ENCODE results near the gene MANEA. TPM values are rescaled to one million over a fixed set of nuclear protein-coding genes. Genes with fewer than 3 reads are reported as not detected.

The MANEA gene
- total and polyA plus RNA-seq, 2 experiments from 2014 or later, result 4.7 to 15.3 TPM

DNA sequence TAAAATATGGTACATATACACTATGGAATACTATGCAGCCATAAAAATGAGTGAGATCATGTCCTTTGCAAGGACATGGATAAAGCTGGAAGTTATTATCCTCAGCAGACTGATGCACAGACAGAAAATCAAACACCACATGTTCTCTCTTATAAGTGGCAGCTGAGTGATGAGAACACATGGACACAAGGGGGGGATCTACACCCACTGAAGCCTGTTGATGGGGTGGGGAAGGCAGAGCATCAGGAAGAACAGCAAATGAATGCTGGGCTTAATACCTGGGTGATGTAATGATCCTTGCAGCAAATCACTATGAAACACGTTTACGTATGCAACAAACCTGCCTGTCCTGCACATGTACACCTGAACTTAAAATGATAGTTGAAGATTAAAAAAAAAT, 71.3 kb downstream of the MANEA start:
- Histone ChIP-seq H2AFZ (no peak overlapping the region), H3K36me3 (replicated peaks; ENCODE audit: insufficient read depth, low read depth) (no peaks in the 10 kb centered on the region), H3K27ac (no peak overlapping the region), H3K79me2 (no peaks in the 10 kb centered on the region), H3K4me3 (no peak overlapping the region), H3K4me2 (no peak overlapping the region), H4K20me1 (ENCODE audit: insufficient read depth, poor library complexity, severe bottlenecking) (no peaks in the 10 kb centered on the region), H3K27me3 (no peaks in the 10 kb centered on the region), H3K4me1 (ENCODE audit: insufficient read depth) (no peaks in the 10 kb centered on the region), H3K9me3 (ENCODE audit: low read depth) (no peaks in the 10 kb centered on the region), H3K9me2 (replicated peaks; ENCODE audit: insufficient read depth) (no peaks in the 10 kb centered on the region)
- no peak for DNase-seq (ENCODE audit: low spot score)
- WGBS (ENCODE audit: low lambda C conversion rate, missing lambda C conversion rate), result 94% methylated on average over 2 of the region's 2 CpGs
- TF ChIP-seq, protein P1, sequence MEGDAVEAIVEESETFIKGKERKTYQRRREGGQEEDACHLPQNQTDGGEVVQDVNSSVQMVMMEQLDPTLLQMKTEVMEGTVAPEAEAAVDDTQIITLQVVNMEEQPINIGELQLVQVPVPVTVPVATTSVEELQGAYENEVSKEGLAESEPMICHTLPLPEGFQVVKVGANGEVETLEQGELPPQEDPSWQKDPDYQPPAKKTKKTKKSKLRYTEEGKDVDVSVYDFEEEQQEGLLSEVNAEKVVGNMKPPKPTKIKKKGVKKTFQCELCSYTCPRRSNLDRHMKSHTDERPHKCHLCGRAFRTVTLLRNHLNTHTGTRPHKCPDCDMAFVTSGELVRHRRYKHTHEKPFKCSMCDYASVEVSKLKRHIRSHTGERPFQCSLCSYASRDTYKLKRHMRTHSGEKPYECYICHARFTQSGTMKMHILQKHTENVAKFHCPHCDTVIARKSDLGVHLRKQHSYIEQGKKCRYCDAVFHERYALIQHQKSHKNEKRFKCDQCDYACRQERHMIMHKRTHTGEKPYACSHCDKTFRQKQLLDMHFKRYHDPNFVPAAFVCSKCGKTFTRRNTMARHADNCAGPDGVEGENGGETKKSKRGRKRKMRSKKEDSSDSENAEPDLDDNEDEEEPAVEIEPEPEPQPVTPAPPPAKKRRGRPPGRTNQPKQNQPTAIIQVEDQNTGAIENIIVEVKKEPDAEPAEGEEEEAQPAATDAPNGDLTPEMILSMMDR (IDR thresholded peaks at IDR 0.05; ENCODE audit: poor library complexity), result no peak
- no peak for TF ChIP-seq EZH2phosphoT487 (IDR thresholded peaks at IDR 0.05; ENCODE audit: low read depth, severe bottlenecking, unreplicated experiment)
- no peak for TF ChIP-seq EZH2 (IDR thresholded peaks at IDR 0.05; ENCODE audit: borderline replicate concordance)

DNA sequence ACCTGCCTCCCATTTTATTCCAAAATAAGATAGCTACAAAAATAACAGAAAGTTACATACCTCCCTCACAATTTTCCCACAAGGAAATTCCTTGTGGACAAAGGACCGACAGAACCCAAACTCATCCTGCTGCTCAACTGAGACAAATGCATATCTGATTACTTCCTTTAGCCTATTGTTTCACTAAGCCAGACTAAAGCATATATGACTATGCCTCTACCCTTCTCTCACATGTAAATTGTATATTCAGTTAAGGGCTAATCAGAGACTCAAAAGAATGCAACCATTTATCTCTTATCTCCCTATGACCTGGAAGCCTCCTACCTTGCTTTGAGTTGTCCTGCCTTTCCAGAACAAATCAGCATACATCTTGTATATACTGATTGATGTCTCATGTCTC, 72.1 kb downstream of the MANEA start:
- no peaks in the 10 kb centered on the region for H3K27me3 ChIP-seq
- TF ChIP-seq, protein P1 (IDR thresholded peaks at IDR 0.05; ENCODE audit: poor library complexity), result no peak
- TF ChIP-seq EZH2phosphoT487 (IDR thresholded peaks at IDR 0.05; ENCODE audit: low read depth, severe bottlenecking, unreplicated experiment) (no peak), EZH2 (IDR thresholded peaks at IDR 0.05; ENCODE audit: borderline replicate concordance) (no peak)
- no peaks in the 10 kb centered on the region for H3K9me3 ChIP-seq (ENCODE audit: low read depth)
- DNase-seq (ENCODE audit: low spot score), result no peak
- H3K4me2 ChIP-seq, result no peak overlapping the region
- H3K36me3 ChIP-seq (replicated peaks; ENCODE audit: insufficient read depth, low read depth), result no peaks in the 10 kb centered on the region
- WGBS (ENCODE audit: low lambda C conversion rate, missing lambda C conversion rate), result 33% methylated on average over 1 of the region's 1 CpG
- no peaks in the 10 kb centered on the region for H3K79me2 ChIP-seq
- H3K4me1 ChIP-seq (ENCODE audit: insufficient read depth), result no peaks in the 10 kb centered on the region
- no peak overlapping the region for H3K4me3 ChIP-seq
- H3K27ac ChIP-seq, result no peak overlapping the region
- no peaks in the 10 kb centered on the region for H3K9me2 ChIP-seq (replicated peaks; ENCODE audit: insufficient read depth)
- H4K20me1 ChIP-seq (ENCODE audit: insufficient read depth, poor library complexity, severe bottlenecking), result no peaks in the 10 kb centered on the region
- H2AFZ ChIP-seq, result no peak overlapping the region

DNA sequence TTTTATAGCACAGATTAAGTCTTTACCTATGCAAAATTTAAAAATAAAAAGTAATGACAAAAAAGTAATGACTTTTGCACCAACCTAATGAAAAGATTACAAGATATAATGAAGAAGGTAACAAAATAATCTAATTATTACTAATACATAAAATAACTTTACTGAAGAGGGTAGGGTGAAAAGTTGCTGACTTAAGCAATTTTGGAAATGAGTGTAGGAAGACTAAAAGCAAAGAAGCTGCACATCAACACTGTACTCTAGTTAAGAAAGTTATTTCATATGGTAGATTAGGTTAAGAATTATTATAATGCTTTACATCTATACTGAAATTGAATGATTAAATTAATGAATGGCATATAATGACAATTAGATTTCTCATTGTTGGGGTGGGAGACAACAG, 76.8 kb downstream of the MANEA start:
- Histone ChIP-seq H2AFZ (no peak overlapping the region), H3K27me3 (no peaks in the 10 kb centered on the region), H3K4me2 (no peak overlapping the region), H3K27ac (no peak overlapping the region), H3K4me1 (ENCODE audit: insufficient read depth) (no peaks in the 10 kb centered on the region), H3K9me3 (ENCODE audit: low read depth) (no peaks in the 10 kb centered on the region), H3K79me2 (no peaks in the 10 kb centered on the region), H3K36me3 (replicated peaks; ENCODE audit: insufficient read depth, low read depth) (no peaks in the 10 kb centered on the region), H3K9me2 (replicated peaks; ENCODE audit: insufficient read depth) (no peaks in the 10 kb centered on the region), H4K20me1 (ENCODE audit: insufficient read depth, poor library complexity, severe bottlenecking) (no peaks in the 10 kb centered on the region), H3K4me3 (no peak overlapping the region)
- TF ChIP-seq, protein P1 (IDR thresholded peaks at IDR 0.05; ENCODE audit: poor library complexity), result no peak
- TF ChIP-seq EZH2phosphoT487 (IDR thresholded peaks at IDR 0.05; ENCODE audit: low read depth, severe bottlenecking, unreplicated experiment) (no peak), EZH2 (IDR thresholded peaks at IDR 0.05; ENCODE audit: borderline replicate concordance) (no peak)
- DNase-seq (ENCODE audit: low spot score), result no peak

DNA sequence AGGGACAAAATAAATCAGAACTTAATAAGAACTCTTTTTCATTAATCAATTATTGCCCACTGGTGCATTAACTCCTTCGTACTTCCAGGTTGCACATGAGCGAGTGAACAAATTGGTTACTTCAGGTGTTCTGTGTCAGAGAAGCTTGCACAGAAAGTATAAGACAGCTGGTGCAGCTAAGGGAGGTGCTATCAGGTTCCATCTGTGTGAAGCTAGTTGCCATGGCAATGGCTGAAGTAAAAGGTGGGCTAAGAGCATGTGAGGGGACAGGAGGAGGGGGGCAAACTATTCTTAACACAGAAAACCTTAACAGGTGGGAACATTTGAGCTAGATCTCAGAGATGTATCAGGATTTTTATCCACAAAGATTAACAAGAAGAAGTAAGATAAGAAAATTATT, 81.6 kb downstream of the MANEA start:
- H2AFZ ChIP-seq, result no peak overlapping the region
- no peak overlapping the region for H3K4me3 ChIP-seq
- H3K27me3 ChIP-seq, result no peaks in the 10 kb centered on the region
- no peak for TF ChIP-seq EZH2phosphoT487 (IDR thresholded peaks at IDR 0.05; ENCODE audit: low read depth, severe bottlenecking, unreplicated experiment)
- TF ChIP-seq EZH2 (IDR thresholded peaks at IDR 0.05; ENCODE audit: borderline replicate concordance), result no peak
- TF ChIP-seq, protein P1 (IDR thresholded peaks at IDR 0.05; ENCODE audit: poor library complexity), result no peak
- 91% methylated on average over 2 of the region's 2 CpGs for WGBS (ENCODE audit: low lambda C conversion rate, missing lambda C conversion rate)
- no peak for DNase-seq (ENCODE audit: low spot score)
- no peaks in the 10 kb centered on the region for H4K20me1 ChIP-seq (ENCODE audit: insufficient read depth, poor library complexity, severe bottlenecking)
- no peaks in the 10 kb centered on the region for H3K9me3 ChIP-seq (ENCODE audit: low read depth)
- no peaks in the 10 kb centered on the region for H3K79me2 ChIP-seq
- no peaks in the 10 kb centered on the region for H3K9me2 ChIP-seq (replicated peaks; ENCODE audit: insufficient read depth)
- H3K4me1 ChIP-seq (ENCODE audit: insufficient read depth), result no peaks in the 10 kb centered on the region
- no peaks in the 10 kb centered on the region for H3K36me3 ChIP-seq (replicated peaks; ENCODE audit: insufficient read depth, low read depth)
- H3K4me2 ChIP-seq, result no peak overlapping the region
- H3K27ac ChIP-seq, result no peak overlapping the region

Measured in hepatocyte (in vitro differentiated cells).